Endothelial cell of umbilical vein (primary cell): ENCODE results near the gene SMURF1. TPM values are rescaled to one million over a fixed set of nuclear protein-coding genes. Genes with fewer than 3 reads are reported as not detected.

Experiments used
- BruUV-seq: library from RNA; stranded (reverse); fragments of 400-500 nt; replicated peaks from 2 replicates; lab custom pipeline; 2021; lab: Mats Ljungman, UMichigan
- CTCF ChIA-PET: fragments of 300-600, 350-600 bp; sonication (Branson Sonifier 250); formaldehyde crosslinking; loops from one replicate; lab custom pipeline; 2021; ENCODE audit warnings: antibody characterized with exemption, inconsistent platforms; lab: Charles Lee
- POLR2A ChIA-PET: fragments of 300-600, 350-600 bp; sonication (Branson Sonifier 250); formaldehyde crosslinking; loops from one replicate; lab custom pipeline; 2021; ENCODE audit warnings: antibody characterized with exemption, inconsistent platforms; lab: Charles Lee
- DNase-seq: peaks from one replicate; pipeline ENCODE4 v3.0.0-alpha.2; 2011; ENCODE audit warnings: low read depth, low spot score
- FAIRE-seq: peaks from 2 replicates; lab custom pipeline; 2011; peaks lifted over from hg19 to GRCh38; lab: Jason Lieb, UNC
- H2AFZ ChIP-seq: 2 replicates; pipeline ENCODE4 v1.6.0; 2012; ENCODE audit warnings: low read depth, low read length, control low read depth, inconsistent platforms
- H3K27ac ChIP-seq: 2 replicates; pipeline ENCODE4 v1.5.1; 2011; ENCODE audit warnings: low read depth, mild to moderate bottlenecking, control low read depth, low read length, moderate library complexity; ENCODE audit not compliant: insufficient read depth
- H3K27me3 ChIP-seq, 2 experiments: 2 replicates each; pipeline versions ENCODE4 v1.6.0 to v1.6.1; 2011; ENCODE audit warnings: low read length in 2 of 2, mixed read lengths in 1 of 2; ENCODE audit not compliant: control insufficient read depth in 2 of 2, insufficient read depth in 2 of 2
- H3K36me3 ChIP-seq, 2 experiments: 2 replicates in 1 of 2; 3 replicates in 1 of 2; pipeline ENCODE4 v1.5.1; 2011; ENCODE audit warnings: low read length in 2 of 2, mild to moderate bottlenecking in 1 of 2, moderate library complexity in 1 of 2; ENCODE audit not compliant: control insufficient read depth in 2 of 2, insufficient read depth in 2 of 2; ENCODE audit errors: extremely low read depth in 1 of 2
- H3K4me1 ChIP-seq: 3 replicates; pipeline ENCODE4 v1.5.1; 2011; ENCODE audit warnings: mild to moderate bottlenecking, low read length; ENCODE audit not compliant: control insufficient read depth, insufficient read depth; ENCODE audit errors: extremely low read depth
- H3K4me2 ChIP-seq: 2 replicates; pipeline ENCODE4 v1.6.1; 2011; ENCODE audit warnings: low read length, control low read depth, mixed read lengths; ENCODE audit not compliant: insufficient read depth
- H3K4me3 ChIP-seq, 3 experiments: fragments of 200-600 bp in 1 of 3; sonication (generic), shearing (Covaris generic) in 1 of 3; replicated peaks in 1 of 3; 2 replicates each; pipeline ENCODE4 v1.5.1; 2011 to 2016; ENCODE audit warnings: control low read depth in 3 of 3, low read length in 3 of 3, mild to moderate bottlenecking in 2 of 3, inconsistent platforms in 1 of 3, low read depth in 1 of 3, moderate library complexity in 1 of 3; ENCODE audit not compliant: insufficient read depth in 1 of 3
- H3K79me2 ChIP-seq: 2 replicates; pipeline ENCODE4 v1.6.0; 2012; ENCODE audit warnings: low read length, inconsistent platforms; ENCODE audit not compliant: control insufficient read depth, insufficient read depth
- H3K9ac ChIP-seq: replicated peaks from 2 replicates; pipeline ENCODE3; 2011; ENCODE audit warnings: low read length, control low read depth; ENCODE audit not compliant: insufficient read depth; ENCODE audit errors: extremely low read depth
- H3K9me1 ChIP-seq: replicated peaks from 3 replicates; pipeline ENCODE4 v1.6.0; 2011; ENCODE audit warnings: mild to moderate bottlenecking, low read length; ENCODE audit not compliant: control insufficient read depth, insufficient read depth; ENCODE audit errors: extremely low read depth
- H3K9me3 ChIP-seq: replicated peaks from 2 replicates; pipeline ENCODE4 v1.5.1; 2012; ENCODE audit warnings: low read length, inconsistent platforms; ENCODE audit not compliant: control insufficient read depth, insufficient read depth
- H4K20me1 ChIP-seq: replicated peaks from 2 replicates; pipeline ENCODE3; 2011; ENCODE audit warnings: mild to moderate bottlenecking, low read length; ENCODE audit not compliant: control insufficient read depth, insufficient read depth; ENCODE audit errors: extremely low read depth
- EZH2 ChIP-seq: IDR thresholded peaks from 2 replicates; pipeline ENCODE4 v1.6.1; 2012; ENCODE audit warnings: borderline replicate concordance, low read depth, mild to moderate bottlenecking, moderate library complexity, low read length, inconsistent platforms; ENCODE audit not compliant: severe bottlenecking
- FOS ChIP-seq: IDR thresholded peaks from 2 replicates; pipeline ENCODE4 v1.6.1; 2011; ENCODE audit warnings: mild to moderate bottlenecking, low read length, moderate library complexity, borderline replicate concordance; ENCODE audit not compliant: insufficient read depth
- GATA2 ChIP-seq: IDR thresholded peaks from 2 replicates; pipeline ENCODE4 v1.7.0; 2011; ENCODE audit warnings: low read depth, mild to moderate bottlenecking, moderate library complexity, mixed read lengths, low read length; ENCODE audit not compliant: insufficient read length, insufficient read depth
- JUN ChIP-seq: IDR thresholded peaks from 2 replicates; pipeline ENCODE4 v1.6.1; 2011; ENCODE audit warnings: borderline replicate concordance, low read depth; ENCODE audit not compliant: insufficient read length, insufficient read depth
- MYC ChIP-seq: IDR thresholded peaks from one replicate; pipeline ENCODE4 v1.6.1; 2011; ENCODE audit warnings: mild to moderate bottlenecking, low read depth, low read length
- POLR2A ChIP-seq: IDR thresholded peaks from 2 replicates; pipeline ENCODE4 v1.6.1; 2012; ENCODE audit warnings: low read depth, mild to moderate bottlenecking, control low read depth, low read length
- POLR2AphosphoS5 ChIP-seq: IDR thresholded peaks from 2 replicates; pipeline ENCODE4 v1.6.1; 2012; ENCODE audit warnings: low read depth, mild to moderate bottlenecking, control low read depth, low read length, moderate library complexity; ENCODE audit not compliant: insufficient read depth
- dilution Hi-C: fragments of 300-500 bp; cut with MboI; formaldehyde crosslinking; loops from one replicate; pipeline ENCODE4 v1.15.0; 2019; ENCODE audit warnings: low sequenced_read_pairs; ENCODE audit not compliant: extremely low pct_ligation_motif_present
- intact Hi-C: fragments of 100-400 bp; cut with micrococcal nuclease; formaldehyde crosslinking; loops from one replicate; pipeline ENCODE4 v1.10.0; 2022
- polyA plus RNA-seq, 4 experiments: library from polyadenylated mRNA; depleted of rRNA in 3 of 4; stranded (reverse) in 3 of 4; unstranded in 1 of 4; fragments of >200 nt; gene quantifications; 2 replicates each; pipeline versions ENCODE4 v1.2.1 to v1.2.3, GENCODE V29; 2011 to 2012; ENCODE audit warnings: missing spikeins in 1 of 4
- total RNA-seq: library from RNA; stranded (reverse); gene quantifications from 2 replicates; pipeline ENCODE4 v1.2.3, GENCODE V29; 2021
- TF ChIP-seq, protein P1 (sequence below), 2 donors: IDR thresholded peaks; 1 replicate in 1 of 2; 2 replicates in 1 of 2; pipeline ENCODE4 v1.5.1; 2011; ENCODE audit warnings: low read length in 2 of 2, mild to moderate bottlenecking in 2 of 2, moderate library complexity in 2 of 2, control low read depth in 1 of 2, inconsistent platforms in 1 of 2, low read depth in 1 of 2; ENCODE audit not compliant: insufficient read depth in 1 of 2; ENCODE audit errors: extremely low read depth in 1 of 2
- TF ChIP-seq, protein P2 (sequence below): IDR thresholded peaks from 2 replicates; pipeline ENCODE4 v1.6.1; 2011; ENCODE audit not compliant: insufficient read depth, insufficient read length

The SMURF1 gene
- total and polyA plus RNA-seq, 2 donors (not counting 3 experiments of a cell fraction or from before 2014, with no cell fraction given) = 11.5 to 22.8 TPM

DNA sequence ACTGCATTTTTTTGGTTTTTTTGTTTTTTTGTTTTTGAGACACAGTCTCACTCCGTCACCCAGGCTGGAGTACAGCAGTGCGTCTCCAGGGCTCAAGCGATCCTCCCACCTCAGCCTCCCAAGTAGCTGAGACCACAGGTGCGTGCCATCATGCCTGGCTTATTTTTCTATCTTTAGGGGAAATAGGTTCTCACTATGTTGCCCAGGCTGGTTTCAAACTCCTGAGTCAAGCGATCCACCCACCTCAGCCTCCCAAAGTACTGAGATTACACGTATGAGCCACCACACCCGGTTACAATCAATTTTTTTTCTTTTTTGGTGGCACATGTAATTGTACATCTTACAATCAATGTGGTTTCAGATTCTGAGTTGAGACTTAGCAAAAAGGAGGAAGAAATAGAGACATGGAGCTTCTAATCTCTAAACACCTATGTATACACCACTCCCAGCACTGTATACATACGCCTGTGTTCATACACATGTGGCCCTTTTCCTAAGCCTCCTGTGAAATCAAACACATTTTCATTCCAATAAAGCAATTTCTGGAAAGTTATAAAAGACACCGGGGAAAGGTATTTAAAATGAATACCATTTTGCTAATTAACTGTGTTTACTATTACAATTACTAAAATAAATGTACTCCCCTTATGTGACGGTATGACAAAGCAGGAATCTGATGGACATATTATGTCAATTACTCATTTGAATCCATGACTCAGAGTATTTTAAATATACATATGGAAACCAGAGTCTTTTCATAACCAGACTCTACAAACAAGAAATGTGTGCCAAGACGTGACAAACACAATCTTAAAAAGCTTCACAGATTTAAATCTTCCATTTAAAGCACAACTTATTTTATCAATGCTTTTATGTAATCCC, 40.9 kb downstream of the SMURF1 start:
- Histone ChIP-seq H3K4me1 (peaks cover 33% of the 10 kb centered on the region), H3K9ac (peak overlapping the region; percentile 38), H2AFZ (no peak overlapping the region), H3K27me3 (no peaks in the 10 kb centered on the region), H3K36me3 (no peaks in the 10 kb centered on the region), H3K27ac (peak overlapping the region; percentile 87), H4K20me1 (no peaks in the 10 kb centered on the region), H3K4me3 (no peak overlapping the region), H3K4me2 (peak overlapping the region; percentile 77), H3K79me2 (peaks cover 88% of the 10 kb centered on the region), H3K9me3 (no peaks in the 10 kb centered on the region), H3K9me1 (no peaks in the 10 kb centered on the region)
- POLR2A ChIA-PET = no interaction called here
- BruUV-seq = no TSS peak
- intact Hi-C loops (loop anchor here (2.0 kb wide), 1 partner anchor 40 kb away; no protein-coding TSS in a partner anchor), dilution Hi-C loops (no loop called here)
- FAIRE-seq (peak; percentile 66), DNase-seq (peak; percentile 56)
- CTCF ChIA-PET = no interaction called here
- TF ChIP-seq, protein P1, sequence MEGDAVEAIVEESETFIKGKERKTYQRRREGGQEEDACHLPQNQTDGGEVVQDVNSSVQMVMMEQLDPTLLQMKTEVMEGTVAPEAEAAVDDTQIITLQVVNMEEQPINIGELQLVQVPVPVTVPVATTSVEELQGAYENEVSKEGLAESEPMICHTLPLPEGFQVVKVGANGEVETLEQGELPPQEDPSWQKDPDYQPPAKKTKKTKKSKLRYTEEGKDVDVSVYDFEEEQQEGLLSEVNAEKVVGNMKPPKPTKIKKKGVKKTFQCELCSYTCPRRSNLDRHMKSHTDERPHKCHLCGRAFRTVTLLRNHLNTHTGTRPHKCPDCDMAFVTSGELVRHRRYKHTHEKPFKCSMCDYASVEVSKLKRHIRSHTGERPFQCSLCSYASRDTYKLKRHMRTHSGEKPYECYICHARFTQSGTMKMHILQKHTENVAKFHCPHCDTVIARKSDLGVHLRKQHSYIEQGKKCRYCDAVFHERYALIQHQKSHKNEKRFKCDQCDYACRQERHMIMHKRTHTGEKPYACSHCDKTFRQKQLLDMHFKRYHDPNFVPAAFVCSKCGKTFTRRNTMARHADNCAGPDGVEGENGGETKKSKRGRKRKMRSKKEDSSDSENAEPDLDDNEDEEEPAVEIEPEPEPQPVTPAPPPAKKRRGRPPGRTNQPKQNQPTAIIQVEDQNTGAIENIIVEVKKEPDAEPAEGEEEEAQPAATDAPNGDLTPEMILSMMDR (IDR thresholded peaks at IDR 0.05; ENCODE audit: extremely low read depth in 1 of 2, insufficient read depth in 1 of 2, low read depth in 1 of 2, low read length in 2 of 2) = no peak
- TF ChIP-seq, protein P2, sequence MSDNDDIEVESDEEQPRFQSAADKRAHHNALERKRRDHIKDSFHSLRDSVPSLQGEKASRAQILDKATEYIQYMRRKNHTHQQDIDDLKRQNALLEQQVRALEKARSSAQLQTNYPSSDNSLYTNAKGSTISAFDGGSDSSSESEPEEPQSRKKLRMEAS = no peak
- TF ChIP-seq GATA2 = no peak
- TF ChIP-seq POLR2A = no peak
- TF ChIP-seq POLR2AphosphoS5 = no peak
- TF ChIP-seq EZH2 = no peak
- no peak for TF ChIP-seq MYC
- peak; percentile 65 for TF ChIP-seq JUN
- TF ChIP-seq FOS = peak; percentile 85
